GDM1 (cell line): Measurements from ENCODE around the gene NME9.

Experiments
- DNase-seq: peaks from one replicate; lab custom pipeline; 2025; lab: John Stamatoyannopoulos, UW

The NME9 gene

DNA sequence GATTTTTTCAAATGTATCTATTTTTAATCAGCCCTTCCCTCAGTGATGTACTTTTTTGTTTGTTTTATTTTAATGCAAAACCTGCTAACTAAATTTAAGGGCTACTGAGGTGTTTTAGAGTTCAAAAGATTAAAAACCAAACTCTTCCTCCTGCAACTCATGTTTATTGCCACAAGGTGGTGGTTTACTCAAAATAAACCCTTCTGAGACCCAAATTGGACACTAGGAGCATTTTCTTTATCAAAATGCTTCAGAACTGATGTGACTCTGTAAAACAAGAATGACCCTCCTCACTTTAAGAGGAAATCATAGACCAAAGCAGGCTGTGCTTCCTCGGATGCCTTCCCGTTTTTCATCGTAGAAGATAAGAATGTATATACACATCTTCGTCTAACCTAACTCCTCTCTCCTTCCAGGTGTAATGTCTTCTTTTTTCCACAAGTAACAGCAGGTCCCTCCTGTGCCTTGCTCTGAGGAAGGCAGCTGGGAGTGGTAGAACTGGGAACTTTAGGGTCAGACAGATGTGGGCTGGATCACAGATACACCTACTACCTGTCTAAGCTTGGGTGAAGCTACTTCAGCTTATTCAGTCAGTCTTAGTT lies 2.9 kb upstream of the NME9 start:
- no peak for DNase-seq

DNA sequence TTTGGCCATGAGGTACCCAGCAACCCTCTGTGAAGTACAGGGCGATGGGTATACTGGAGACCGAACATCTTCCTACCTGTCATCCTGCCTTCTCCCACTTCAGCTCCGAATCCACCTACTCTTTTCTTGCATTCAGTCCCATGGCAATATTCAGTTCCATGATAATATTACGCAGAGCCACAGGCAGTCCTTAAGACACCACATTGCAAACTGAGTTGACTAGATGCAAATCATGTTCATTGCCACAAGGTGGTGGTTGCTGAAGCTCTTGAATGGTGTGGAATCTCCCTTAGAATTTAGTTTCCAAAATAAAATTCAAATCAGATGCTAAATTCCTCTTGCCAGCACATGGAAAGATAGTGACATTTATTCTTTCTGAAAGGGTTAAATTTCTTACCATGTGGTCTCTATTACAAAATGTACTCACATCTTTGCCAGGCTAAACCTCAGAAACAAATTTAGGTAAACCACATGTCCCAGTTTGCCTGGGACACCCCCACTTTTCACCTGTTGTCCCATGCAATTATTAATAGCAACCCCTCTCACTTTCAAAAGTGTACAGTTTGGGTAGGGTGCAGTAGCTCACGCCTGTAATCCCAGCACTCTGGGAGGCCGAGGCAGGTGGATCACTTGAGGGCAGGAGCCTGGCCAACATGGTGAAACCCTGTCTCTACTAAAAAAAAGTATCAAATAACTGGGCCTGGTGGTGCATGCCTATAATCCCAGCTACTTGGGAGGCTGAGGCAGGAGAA lies 1.7 kb upstream of the NME9 start:
- DNase-seq, result no peak

DNA sequence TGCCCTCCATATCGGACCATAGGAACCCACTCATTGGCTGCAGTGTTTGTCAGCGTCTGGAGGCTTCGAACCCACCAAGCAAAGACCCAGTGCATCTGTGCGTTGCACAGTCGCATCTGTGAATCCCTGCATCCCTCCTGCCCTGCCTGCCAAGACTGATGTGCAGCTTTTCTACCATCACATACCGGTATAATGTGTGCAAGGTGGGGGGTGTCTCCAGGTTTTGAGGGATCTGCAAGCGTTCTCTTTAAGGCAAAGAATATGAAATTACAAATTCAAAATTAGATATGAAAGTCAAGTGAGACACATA lies 288 bp upstream of the NME9 start:
- no peak for DNase-seq

GRCh38 chr3:138328341-138328740 lies 1.3 kb downstream of the NME9 start:
- no peak for DNase-seq

DNA sequence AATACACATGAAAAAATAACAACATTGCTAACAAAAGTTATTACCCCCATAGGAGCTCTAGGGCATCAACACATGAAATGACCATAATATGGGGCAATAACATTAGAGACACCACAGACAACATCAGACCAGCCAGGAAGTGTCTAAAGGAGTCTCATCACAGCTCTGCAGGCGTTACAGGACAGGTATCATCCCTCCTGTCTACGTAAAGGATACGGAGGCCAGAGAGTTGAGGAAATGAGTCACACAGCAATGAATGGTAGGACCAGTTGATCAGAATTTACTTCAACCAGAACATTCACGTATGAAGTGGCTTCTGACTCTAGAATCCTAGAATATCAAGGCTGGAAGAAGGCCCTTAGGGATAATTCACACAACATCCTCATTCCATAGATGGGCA lies 1.8 kb downstream of the NME9 start:
- DNase-seq, result no peak

- DNase-seq, result no peak
Observed at GRCh38 chr3:138326866-138327595, 2.6 kb downstream of the NME9 start.

DNA sequence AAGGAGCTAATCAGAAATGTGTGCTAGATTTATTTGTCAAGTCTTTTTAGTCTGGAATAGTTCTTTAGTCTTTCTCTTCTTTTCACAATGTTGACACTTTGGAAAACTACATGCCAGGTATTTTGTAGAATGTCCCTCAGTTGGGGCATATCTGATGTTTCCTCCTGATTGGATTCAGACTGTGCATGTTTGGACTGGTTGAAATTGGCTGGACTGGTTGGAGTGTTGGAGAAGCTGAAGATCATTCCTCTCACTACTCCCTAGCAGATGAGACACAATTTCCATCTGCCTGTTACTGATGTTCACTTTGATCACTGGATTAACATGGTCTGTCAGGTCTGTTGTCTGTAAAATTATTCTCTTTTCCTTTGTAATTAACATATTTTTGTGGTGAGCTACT lies 3.7 kb downstream of the NME9 start:
- no peak for DNase-seq

DNA sequence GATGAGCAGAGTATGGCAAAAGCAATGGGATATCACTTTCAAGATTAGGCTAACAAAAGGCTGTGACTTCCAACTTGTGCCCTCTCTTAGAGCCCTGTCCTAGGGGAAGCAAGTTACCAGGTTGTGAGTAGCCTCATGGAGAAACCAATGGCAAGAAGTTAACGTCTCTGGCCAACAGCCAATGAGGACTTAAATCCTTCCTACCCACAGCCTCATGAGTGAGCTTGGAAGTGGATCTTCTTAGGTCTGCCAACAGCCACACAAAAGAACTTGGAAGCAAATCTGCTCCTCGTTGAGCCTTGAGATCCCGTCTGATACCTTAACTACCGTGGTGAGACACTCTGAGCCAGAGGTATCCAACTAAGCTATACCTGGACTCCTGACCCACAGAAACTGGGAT lies 5.7 kb downstream of the NME9 start:
- DNase-seq, result no peak

GRCh38 chr3:138317687-138318086 lies 12.0 kb downstream of the NME9 start:
- no peak for DNase-seq

DNA sequence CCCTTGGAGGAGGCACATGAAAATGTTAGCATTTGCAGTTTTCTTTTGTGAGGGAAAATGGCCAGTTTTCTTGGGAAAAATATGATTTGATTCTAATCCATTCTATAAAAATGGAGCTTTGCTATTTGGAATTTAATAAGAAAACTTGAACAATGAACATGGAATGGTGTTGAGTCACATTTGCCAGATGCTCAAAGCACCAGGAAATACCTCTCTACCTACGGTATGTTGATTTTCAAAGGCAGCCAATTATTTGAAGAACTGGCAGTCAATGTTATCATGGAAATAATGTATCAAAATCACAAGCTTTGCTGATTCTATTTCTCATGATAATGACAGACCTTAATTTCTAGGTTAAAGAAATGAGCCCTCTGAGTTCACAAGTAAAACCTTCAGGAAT lies 14.9 kb downstream of the NME9 start:
- DNase-seq, result no peak

DNA sequence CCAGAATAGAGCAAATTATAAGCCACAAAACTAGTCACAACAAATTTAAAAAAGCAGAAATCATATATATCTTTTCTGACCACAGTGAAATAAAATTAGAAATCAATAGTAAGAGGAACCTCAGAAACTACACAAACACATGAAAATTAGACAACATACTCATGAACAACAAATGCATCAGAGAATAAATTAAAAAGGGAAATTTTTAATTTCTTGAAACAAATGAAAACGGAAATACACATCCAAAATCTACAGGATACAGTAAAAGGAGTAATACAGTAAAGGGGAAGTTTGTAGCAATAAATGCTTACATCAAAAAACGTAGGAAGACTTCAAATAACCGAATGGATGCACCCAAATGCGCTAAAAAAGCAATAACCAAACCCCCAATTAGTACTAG lies 19.2 kb downstream of the NME9 start:
- DNase-seq, result no peak

DNA sequence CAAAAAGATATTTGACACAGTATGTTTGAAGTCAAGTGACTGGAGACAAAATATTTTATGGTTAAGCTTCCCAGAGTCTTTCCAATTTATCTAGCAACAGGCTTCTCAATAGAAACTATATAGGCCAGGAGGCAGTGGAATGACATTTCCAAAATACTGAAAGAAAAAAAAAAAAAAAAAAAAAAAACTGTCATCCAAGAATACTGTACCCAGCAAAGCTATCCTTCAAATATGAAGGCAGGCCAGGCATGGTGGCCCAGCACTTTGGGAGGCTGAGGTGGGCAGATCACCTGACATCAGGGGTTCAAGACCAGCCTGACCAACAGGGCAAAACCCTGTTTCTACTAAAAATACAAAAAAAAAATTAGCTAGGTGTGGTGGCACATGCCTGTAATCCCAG lies 20.9 kb downstream of the NME9 start:
- no peak for DNase-seq

GRCh38 chr3:138307899-138308298 lies 21.8 kb downstream of the NME9 start:
- no peak for DNase-seq

GRCh38 chr3:138303474-138303873 lies 26.2 kb downstream of the NME9 start:
- DNase-seq, result no peak

DNA sequence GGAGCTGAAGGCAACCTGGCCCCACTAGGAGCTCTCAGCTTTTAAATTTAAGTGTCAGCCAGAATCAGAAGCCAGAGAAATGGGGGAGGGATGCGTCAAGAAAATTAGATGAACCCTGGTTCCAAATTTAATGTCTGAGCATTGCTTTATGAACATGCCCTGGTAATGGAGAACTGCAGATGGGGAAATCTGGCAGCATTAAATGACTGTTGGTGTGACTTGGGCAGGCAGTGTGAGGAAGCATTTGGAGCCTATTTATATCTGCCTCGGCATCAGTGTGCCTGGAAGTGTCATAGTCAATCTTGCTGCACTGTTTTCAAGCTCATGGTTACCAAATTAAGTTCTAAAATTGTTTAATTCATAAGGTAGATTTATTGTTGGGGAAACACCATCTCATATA lies 29.0 kb downstream of the NME9 start:
- no peak for DNase-seq

GRCh38 chr3:138297876-138298275 lies 31.8 kb downstream of the NME9 start:
- DNase-seq, result no peak

DNA sequence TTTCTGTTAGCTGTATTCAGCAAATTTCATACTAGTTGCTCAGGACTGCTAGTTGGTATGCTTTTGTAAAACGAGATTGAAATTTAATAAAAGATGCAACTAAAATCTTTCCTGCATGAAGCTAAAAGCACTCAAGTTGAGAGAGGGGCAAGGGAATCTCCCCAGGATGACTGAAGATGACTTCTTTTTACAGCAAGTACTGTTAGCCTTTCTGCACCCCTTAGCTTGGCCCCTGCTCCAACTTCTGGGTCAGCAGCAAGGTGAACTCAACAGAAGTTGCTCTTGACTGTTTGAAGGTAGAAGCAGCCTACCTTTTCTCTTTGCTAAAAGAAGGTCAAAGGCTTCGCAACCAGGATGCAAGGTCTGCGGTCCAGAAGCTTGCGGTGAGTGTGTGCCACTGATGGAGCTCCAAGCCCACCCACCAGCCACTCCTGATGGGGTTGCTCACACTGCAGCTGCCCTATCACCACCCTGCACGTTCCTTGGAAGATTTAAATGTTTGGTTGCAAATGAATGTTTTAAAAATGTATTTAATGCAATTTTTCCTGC lies 32.5 kb downstream of the NME9 start:
- DNase-seq, result no peak

DNA sequence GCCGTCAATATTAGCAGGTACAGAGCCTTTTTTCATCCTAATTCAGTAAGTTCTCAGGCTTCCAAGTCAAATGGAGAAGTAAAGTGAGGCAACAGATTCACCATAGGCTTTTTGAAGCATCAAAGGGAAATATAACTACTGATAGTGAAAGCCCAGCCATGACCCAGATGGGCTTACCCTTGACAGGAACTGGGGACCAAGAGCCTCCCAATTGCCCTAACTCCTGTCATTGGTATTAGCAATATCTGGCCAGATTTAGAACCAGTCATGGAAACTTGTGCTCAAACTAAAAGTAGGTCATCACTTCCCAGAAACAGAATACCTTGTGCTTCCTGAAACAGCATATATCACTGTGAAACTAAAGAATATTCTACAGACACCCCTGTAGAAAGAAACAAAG lies 33.0 kb downstream of the NME9 start:
- DNase-seq, result no peak

- no peak for DNase-seq
Observed at GRCh38 chr3:138289701-138290100, 40.0 kb downstream of the NME9 start.

- DNase-seq, result no peak
Observed at GRCh38 chr3:138289260-138289659, 40.4 kb downstream of the NME9 start.

DNA sequence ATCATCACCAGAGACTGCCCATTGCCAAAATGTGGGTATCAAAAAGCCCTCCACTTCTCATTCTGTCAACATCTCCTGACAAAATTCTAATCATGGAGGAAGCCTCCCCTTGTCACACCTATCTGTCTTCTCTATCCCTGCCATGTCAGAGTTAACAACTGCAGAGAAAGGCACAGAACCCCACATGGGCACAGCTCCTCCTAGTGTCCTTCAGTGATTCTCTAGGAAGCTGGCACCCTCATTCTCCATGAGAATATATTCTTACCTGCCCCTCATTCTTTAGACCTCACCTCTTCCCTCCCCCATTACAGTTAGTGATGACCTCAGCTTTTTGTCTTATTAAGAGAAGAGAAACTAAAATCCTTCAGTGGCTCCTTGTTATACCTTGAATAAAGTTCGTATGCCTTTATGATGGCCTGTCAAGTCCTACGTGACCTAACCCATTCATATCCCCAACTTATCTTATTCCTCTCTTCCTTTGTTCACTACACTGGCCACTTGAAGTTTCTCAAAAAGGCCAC lies 44.6 kb downstream of the NME9 start:
- DNase-seq, result no peak

DNA sequence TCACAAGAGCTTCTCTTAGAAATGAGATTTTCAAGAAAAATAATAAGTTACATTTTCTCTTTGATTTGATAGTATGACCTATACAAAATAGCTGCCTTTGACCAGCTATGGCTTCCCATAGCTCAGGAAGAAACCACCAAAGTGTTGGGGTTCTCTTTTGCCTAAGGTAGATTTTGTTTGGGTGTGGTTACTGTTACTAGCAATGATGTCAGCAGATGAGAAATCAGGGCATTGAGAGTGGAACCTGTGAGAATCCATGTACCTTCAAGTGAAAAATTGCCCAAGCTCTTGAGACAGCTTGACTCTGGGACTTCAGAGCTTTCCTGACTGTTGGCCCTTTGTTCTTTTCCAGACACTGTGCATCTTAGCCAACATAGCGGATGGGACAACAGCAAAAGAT lies 45.6 kb downstream of the NME9 start:
- DNase-seq, result no peak

DNA sequence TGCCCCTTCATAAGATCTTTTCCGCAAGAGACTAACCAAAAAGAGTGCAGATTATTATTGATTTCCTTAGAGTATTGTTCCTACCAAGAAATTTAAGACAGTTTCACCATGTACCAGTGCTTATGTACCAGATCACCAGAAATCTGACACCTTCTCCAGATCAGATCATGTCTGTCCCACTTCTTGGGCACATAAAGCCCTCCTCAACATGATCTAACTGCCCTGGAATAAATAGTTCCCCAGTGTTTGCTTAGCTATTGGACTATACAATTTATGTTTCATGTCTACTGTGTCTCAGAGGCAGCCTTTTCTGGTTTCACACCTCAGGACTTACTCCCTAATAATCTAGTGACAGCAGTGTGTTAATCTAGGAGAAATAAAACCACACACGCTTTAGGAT lies 46.8 kb downstream of the NME9 start:
- no peak for DNase-seq
